Endometrial microvascular endothelial cells (primary cell): ENCODE data around the gene OCA2. TPM values are rescaled to one million over a fixed set of nuclear protein-coding genes. Genes with fewer than 3 reads are reported as not detected.
"Not testable (repeated sequence)": the region's sequence is repeated elsewhere in the genome, so short reads cannot be mapped to it uniquely, and the experiment has no call there.

Experiments used
- in situ Hi-C: cut with HindIII; loops from 2 replicates; pipeline ENCODE4 v1.10.0; 2017; ENCODE audit warnings: low sequenced_read_pairs, low pct_unique_long_range_greater_than_20kb; ENCODE audit errors: inconsistent ontology term
- total RNA-seq: library from RNA; depleted of rRNA; stranded (reverse); fragments of >200 nt; gene quantifications from one replicate; pipeline ENCODE4 v1.2.3, GENCODE V29; 2015; ENCODE audit errors: inconsistent ontology term

Gene OCA2
- total RNA-seq, result not detected

DNA sequence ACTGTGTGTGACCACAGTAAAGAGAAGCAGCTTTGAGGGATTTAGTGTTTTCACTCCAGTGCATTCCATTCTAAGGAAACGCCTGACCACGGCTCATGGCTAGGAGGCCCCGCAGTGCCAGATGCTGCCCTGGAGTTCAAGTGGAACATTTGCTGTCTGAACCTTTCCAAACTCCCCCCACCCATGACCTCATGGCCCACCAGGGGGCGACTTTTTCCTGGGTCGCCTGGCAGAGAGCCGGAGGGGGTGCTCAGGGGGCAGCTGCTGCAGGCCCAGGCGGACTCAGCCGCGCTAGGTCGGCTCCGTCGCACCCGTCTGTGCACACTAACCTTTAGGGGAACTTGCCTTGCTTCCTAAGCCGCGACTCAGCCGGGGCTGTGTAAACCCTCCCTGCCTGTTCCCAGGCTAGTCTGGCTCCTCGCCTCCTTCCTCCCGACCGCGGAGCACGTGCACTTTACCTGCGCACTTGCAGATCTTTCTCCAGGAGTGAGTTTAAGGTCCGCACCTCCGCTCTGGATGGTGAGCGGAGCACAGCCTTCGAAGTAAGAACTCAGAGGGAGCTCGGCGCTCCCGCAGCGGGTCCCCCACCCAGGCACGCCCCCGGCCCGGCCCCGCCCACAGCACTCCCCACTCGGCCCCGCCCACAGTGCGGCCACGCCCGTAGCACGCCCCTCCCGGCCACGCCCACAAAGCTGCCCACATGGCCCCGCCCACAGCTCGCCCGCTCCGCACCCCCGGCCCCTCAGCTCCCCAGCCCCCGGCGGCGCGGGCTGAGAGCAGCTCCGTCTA is at the start of gene OCA2:
Gene OCA2 (minus strand): TSS at position 550 of the 789 bp plus-strand sequence. CDS start 17,441 bp downstream, outside the sequence.
- in situ Hi-C loops, result no loop called here

DNA sequence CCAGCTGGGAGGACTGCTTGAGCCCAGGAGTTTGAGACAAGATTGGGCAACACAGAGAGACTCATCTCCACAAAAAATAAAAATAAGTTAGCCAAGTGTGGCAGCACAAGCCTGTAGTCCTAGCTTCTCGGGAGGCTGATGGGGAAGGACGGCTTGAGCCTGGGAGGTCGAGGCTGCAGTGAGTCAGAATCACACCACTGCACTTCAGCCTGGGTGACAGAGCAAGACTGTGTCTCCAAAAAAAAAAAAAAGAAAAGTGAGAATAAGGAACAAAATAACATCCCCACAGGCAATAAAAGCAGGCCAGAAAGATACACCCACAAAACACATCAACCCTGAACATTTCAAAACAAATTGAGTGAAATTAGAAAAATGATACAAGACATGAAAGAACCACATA is 48.7 kb upstream of the OCA2 start:
- in situ Hi-C loops, result no loop called here

DNA sequence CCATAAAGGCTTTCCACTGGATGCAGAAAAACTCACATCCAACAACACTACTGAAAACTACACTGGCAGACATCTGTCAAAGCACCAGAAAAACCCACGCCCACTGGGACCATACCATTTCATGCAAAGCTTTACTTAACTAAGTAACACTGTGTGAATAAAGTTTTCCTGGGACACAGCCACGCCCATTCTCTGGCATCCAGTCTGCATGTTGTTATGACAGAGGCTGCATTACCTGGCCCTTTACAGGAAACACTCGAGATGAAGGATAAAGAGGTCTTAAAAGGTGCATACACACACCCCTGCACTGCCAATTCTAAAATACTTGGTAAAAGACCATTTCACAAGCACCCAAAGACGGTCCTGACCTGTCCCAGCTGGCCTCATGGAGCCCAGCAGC is 46.3 kb upstream of the OCA2 start:
- in situ Hi-C loops, result not testable (repeated sequence)

DNA sequence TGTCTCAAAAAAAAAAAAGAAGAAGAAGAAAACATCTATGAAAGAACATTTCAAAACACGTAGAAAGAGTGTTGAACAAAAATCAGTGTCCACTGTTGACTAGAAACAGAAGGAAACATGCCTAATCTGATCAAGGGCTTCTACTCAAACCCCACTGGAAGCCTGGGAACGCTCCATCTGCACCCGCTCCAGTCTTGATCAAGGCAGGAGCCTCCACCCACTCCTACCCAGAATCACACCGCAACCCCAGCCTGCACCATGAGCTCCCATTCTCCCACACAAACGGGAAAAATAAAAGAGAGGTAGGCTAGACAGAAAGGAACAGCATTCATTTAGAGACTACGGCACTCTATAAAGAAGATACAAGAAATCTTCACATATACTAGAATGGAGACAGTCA is 40.9 kb upstream of the OCA2 start:
- in situ Hi-C loops, result no loop called here

DNA sequence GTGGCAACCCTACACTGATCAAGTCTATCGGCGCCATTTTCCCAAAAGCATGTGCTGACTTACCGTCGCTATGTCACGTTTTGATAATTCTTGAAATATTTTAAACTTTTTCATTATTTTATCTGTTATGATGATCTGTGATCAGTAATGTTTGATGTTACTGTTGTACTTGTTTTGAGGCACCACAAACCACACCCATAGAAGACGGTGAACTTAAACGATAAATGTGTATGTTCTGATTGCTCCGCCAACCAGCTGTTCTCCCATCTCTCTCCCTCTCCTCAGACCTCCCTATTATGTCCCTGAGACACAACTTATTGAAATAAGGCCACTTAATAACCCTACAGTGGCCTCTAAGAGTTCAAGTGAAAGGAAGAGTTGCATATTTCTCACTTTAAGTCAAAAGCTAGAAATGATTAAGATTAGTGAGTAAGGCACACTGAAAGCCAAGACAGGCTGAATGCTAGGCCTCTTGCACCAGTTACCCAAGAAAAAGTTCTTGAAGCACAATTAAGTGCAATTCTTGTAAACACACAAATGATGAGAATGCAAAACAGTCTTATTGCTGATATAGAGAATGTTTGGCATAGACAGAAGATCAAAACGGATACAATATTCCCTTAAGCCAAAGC is 38.4 kb upstream of the OCA2 start:
- in situ Hi-C loops, result not testable (repeated sequence)

DNA sequence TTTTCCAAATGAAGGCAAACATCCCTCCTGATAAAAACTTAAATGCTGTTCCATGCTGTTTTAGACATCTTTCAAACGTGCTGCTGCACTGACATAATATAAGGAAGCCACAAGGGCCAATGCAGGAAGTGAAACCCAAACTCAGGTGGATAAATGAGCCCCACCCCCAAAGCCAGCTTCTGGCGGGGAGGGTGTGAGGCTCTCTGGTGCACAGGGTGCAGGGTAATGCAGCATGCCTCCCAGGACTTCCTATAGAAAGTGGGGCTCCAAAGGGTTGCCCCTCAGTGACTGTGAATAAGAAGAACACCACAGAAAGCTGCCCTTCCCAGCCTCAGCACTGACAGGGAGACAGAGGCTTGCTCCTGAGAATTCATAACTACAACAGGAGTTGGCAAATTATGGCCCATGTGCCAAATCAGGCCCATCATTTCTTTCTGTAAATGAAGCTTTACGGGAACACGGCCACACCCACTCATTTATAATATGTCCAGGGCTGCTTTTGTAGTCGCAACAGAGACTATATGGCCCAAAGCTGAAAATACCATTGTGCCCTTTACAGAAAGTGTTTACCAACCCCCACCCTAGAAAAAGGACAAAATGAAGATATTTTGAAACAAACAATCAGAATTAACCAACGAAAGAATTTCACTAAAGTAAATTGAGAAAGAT is 37.3 kb upstream of the OCA2 start:
- in situ Hi-C loops, result not testable (repeated sequence)

DNA sequence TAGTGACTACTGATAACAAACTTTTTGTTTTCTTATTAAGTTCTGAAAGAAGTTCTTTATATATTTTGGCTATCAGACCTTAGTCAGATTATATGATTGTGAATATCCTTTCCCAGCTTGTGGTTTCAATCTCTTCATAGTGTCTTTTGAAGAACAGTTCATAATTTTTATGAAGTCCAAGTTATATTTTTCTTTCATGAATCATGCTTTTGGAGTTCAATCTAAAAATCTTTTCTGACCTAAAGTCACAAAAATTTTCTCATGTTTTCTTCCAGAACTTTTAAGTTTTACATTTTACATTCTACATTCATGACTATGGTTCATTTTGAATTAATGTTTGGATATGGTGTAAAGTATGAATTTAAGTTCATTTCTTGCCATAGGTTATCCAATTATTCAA is 34.2 kb upstream of the OCA2 start:
- in situ Hi-C loops, result no loop called here

DNA sequence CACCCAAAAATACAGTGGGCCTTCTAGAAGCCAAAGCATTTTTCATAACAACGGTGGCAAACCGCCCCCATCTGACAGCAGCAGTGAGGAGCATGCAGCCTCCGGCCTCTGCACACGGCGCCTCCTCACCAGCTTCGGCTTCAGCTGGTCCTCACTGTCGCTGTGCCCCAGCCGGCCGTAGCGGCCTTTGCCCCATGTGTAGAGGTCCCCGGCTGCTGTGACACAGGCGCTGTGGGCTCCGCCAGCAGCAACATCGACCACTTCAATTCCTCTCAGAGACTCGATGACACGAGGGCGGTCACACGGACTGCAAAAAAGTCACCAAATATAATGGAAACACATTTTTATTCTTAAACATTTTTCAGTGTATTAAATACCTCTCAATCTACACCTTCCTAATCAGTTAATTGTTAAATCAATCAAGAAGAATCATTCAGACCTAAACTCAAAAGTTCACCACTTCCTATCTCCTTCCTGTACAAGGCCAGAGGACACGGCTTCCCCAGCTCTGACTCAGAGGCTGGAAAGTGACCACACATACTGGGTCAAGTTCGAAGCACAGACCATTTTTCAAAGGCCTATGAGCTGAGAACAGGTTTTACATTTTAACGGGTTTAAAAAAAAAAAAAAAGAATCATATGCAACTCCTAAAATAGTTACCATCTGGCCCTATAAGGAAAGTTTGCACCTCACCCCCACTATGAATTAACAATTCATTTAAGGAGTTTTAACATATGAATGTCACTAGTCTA is 33.6 kb upstream of the OCA2 start:
- in situ Hi-C loops, result no loop called here

DNA sequence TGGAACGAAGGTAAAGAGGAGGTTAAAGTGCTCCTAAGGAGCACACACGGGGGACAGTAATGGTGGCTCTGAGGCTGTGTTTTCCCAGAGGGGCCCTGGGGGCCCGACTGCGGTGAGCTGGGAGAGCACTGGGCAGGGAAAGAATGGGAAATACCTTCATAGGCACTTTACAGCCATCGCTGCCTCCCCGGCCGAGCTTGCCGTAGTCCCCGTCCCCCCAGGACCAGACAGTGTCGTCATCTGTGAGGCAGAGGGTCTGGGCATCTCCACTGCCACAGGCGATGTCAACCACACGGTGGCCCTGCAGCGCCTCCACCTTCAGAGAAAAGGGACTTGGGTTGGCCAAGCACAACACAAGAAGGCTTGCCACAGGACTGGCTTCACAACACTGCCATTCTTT is 32.8 kb upstream of the OCA2 start:
- in situ Hi-C loops, result no loop called here

DNA sequence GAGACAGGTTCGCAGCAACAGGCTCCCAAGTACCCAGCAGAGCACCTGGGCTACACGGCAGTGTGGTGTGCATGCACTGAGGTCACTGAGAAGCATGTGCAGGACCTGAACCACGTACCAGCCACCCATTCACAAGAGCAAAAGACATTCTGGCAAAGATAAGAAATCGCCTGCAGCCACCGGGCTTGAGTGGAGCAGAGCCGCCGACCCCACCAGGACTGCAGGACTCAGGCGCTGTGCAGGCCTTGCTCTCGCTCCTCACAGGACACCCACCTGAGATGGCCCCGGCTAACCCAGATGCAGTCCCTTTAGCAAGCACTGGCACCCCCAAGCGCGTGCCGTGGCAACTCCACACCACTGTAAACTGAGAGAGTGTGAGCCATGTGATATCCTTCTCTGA is 32.3 kb upstream of the OCA2 start:
- in situ Hi-C loops, result no loop called here

DNA sequence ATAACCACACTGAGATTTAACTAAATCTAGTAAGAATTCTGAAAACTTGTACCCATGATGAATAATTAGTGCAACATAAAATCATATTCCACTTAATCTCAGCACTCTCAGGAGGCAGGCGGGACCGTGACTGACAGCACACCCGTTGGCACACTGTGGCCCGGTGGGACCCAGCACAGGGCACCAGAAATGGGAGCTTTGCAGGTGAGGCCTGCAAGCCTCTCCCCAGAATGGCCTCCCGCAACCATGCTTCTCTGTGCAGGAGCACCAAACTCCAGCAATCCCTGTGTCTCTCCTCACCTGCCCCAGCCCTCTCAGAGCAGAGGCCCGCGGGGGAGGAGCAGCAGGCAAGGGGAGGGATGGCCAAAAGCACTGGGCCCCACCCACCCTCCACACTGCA is 31.5 kb upstream of the OCA2 start:
- in situ Hi-C loops, result no loop called here

DNA sequence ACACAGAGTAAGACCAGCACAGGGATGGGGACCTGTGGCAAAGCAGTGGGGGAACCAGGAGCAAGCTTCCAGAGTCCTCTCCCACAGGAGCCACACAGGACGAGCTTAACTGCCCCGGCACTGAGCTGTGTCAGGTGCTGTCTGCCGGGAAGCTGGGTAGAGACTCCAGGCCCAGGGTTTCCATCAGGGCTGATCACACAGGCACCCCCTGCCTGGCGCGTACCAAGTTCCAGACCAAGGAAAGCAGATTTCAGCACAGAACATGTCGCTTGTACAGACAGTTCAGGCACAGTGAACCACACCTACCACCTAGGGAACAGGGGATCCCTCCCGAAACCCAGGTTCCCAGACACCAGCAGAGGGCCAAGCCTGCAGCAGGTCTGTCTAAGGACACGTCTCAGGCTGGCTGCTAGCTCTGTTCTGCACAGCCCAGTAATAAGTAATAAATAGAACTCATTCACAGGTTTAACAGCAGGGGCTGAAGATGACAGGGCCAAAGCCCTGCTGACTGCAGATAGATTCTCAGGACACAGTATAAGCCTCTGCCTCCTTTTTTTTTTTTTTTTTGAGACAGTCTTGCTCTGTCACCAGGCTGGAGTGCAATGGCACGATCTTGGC is 30.2 kb upstream of the OCA2 start:
- in situ Hi-C loops, result no loop called here

DNA sequence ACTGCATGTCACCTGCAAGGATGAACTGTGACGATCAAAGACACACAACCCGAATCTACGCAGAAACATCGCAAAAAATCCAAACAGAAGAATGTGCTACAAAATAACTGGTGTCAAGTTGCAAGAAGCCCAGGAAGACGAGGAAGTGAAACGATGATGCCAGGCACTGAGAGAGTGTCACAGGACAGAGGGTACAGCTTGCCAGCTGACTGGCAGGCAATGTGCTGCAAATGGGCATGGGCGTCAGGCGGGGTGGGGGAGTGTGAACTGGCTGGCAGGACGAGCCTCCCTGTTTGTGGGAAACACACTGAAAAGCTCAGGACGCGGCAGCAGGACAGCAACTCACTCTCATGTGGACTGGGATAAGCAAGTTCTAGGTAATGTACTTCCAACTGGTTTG is 28.9 kb upstream of the OCA2 start:
- in situ Hi-C loops, result no loop called here

DNA sequence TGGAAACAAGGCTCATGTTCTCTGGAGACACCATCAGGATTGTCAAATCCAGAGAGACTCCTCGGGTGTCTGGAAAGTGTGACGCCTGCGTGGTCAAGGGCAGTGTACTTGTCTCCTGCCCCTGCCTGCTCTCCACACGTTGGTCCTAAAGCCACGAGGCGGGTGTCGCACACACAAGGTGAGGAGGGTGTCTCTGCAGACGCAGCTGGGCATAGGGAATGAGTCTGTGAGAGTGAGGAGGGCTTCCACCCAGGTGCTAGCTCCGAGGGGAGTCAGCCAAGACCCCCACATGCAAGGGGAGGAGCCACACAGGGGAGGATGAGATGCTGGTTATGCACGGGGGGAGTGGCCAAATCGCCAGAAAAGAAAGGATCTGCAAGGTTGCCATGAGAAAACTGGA is 27.9 kb upstream of the OCA2 start:
- in situ Hi-C loops, result no loop called here

DNA sequence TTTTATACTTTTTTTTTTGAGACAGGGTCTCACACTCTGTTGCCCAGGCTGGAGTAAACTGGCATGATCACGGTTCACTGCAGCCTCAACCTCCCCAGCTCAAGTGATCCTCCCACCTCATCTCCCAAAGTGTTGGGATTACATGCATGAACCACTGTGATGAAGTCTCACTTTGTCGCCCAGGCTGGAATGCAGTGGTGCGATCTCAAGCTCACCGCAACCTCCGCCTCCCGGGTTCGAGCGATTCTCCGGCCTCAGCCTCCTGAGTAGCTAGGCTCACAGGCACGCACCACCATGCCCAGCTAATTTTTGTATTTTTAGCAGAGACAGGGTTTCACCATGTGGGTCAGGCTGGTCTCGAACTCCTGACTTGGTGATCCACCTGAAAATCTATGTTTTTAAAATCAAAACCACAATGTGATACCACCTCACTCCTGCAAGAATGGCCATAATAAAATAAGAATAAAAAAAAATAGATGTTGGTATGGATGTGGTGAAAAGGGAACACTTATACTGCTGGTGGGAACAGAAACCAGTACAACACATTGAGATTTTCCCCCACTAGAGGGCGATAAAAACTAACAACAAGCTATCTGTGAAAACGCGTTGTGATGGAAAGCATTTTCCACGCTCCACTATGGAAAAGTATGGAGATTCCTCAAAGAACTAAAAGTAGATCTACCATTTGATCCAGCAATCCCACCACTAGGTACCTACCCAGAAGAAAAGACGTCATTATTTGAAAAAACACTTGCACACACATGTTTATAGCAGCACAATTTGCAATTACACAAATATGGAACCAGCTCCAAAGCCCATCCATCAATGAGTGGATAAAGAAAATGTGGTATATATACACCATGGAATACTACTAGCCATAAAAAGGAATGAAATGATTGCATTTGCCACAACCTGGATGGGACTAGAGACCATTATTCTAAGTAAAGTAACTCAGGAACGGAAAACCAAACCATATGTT is 26.8 kb upstream of the OCA2 start:
- in situ Hi-C loops, result no loop called here

DNA sequence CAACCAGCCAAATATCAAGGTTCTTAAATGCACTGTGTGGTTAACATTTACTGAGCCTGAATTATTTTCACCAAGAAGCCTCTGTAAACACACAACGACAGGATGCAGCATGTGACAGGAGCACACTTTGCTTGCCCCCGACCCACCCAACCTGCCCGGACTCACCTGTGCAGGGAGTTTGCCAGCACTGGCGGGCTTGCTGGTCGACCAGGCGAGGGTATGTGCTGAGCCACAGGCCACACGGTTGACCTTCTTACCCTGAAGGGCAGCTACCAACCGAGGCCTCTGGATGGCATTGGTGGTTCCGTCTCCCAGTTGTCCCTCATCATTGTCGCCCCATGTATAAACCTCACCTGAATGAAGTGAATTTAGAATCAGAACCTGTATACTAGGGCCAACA is 25.7 kb upstream of the OCA2 start:
- in situ Hi-C loops, result no loop called here

DNA sequence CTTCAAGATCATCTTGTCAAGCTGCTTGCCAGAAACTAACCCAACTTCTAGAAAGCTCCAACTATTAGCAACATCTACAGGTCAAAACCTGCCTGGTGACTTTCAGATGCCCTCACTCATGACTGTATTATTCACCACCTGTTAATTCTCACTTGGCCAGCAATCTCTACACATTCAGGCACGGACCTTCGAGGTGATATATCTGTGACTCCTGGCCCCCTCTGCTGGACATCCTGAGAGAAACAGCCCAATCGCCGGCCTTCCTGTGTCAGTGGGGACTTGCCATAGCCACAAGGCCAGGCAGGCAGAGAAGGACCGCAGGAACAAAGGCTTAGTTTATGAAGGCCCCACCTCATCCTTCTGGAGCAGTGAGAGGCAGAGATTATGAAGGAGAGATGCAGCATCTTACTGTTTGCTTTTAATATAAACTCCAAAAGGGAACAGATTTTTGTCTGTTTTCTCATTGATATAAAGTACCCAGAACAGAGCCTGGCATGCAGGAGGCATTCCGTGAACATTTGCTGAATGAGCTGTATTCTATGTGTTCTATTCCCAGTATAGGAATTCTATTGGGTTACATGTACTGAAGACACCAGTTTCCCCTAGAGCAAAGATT is 24.4 kb upstream of the OCA2 start:
- in situ Hi-C loops, result no loop called here
